GM06990 (cell line): Measurements from ENCODE around the gene TPRA1.

Source experiments
- DNase-seq: peaks from one replicate; pipeline ENCODE4 v3.0.0-alpha.2; 2011; ENCODE audit not compliant: insufficient read length; ENCODE audit errors: extremely low read depth
- H3K27me3 ChIP-seq: replicated peaks from 2 replicates; pipeline ENCODE4 v1.6.0; 2011; ENCODE audit warnings: low read length; ENCODE audit not compliant: control insufficient read depth, insufficient read depth
- H3K36me3 ChIP-seq: 2 replicates; pipeline ENCODE4 v1.5.1; 2011; ENCODE audit warnings: low read length; ENCODE audit not compliant: control insufficient read depth, insufficient read depth
- H3K4me3 ChIP-seq: replicated peaks from 2 replicates; pipeline ENCODE4 v1.5.1; 2011; ENCODE audit warnings: low read depth, mild to moderate bottlenecking, control low read depth, low read length
- CTCF ChIP-seq: IDR thresholded peaks from 2 replicates; pipeline ENCODE4 v1.5.1; 2011; ENCODE audit warnings: low read length, control low read depth, mild to moderate bottlenecking, inconsistent platforms; ENCODE audit not compliant: insufficient read depth, poor library complexity, severe bottlenecking

The TPRA1 gene

DNA sequence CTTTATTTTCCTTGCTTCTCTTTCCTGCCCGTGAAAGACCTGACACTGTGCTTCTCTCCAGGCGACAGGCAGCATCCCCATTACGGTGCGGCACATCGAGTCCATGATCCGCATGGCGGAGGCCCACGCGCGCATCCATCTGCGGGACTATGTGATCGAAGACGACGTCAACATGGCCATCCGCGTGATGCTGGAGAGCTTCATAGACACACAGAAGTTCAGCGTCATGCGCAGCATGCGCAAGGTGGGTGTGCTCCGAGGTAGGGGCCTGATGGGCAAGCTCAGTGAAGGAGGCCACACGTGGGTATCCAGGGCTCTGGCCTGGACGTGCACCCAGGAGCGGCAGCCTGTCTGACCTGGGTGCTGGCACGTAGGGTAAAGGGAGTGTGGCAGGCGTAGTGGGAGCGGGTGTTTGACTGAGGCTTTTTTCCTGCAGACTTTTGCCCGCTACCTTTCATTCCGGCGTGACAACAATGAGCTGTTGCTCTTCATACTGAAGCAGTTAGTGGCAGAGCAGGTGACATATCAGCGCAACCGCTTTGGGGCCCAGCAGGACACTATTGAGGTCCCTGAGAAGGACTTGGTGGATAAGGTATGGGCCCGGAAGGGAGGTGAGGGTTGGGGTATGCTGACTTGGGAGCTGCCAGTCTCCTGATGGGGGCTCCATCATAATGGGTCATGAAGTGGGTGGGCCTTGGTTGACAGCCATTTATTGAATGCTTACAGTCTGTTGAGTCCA, 30.3 kb upstream of the TPRA1 start:
- Histone ChIP-seq H3K36me3 (peaks cover 40% of the 10 kb centered on the region), H3K27me3 (no peaks in the 10 kb centered on the region), H3K4me3 (no peak overlapping the region)
- no peak for DNase-seq
- no peak for TF ChIP-seq CTCF

DNA sequence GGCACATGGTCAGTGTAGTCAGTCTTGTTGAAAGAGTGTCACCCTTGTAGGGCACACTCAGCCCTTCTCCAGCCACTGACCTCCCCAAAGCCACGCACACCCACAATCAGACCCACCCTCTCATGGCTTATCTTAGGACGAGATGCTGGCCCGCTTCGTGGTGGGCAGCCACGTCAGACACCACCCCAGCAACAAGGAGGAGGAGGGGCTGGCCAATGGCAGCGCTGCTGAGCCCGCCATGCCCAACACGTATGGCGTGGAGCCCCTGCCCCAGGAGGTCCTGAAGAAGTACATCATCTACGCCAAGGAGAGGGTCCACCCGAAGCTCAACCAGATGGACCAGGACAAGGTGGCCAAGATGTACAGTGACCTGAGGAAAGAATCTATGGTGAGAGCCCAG, 28.4 kb upstream of the TPRA1 start:
- no peaks in the 10 kb centered on the region for H3K27me3 ChIP-seq
- no peak for TF ChIP-seq CTCF
- H3K4me3 ChIP-seq, result no peak overlapping the region
- DNase-seq, result no peak
- peaks cover 50% of the 10 kb centered on the region for H3K36me3 ChIP-seq

DNA sequence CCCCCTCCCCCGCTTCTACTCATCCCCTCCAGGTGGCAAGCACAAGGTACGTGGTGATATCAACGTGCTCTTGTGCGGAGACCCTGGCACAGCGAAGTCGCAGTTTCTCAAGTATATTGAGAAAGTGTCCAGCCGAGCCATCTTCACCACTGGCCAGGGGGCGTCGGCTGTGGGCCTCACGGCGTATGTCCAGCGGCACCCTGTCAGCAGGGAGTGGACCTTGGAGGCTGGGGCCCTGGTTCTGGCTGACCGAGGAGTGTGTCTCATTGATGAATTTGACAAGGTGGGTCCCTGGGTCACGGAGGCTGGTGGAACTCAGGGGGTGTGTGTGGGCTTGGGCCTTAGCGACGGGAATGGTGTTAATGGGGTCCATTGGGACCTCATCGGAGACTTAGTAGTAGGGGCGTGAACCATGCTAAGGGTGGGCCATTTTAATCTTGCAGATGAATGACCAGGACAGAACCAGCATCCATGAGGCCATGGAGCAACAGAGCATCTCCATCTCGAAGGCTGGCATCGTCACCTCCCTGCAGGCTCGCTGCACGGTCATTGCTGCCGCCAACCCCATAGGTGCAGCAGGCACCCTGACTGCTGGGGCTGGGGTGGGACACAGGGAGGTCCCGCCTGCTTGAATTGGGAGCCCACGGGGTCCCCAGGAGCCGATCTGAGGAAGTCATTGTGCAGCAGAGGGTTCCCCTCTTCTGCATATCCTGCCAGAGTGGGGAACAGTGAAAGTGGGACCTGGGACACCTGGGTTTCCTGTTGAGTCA, 26.5 kb upstream of the TPRA1 start:
- no peak for TF ChIP-seq CTCF
- DNase-seq, result no peak
- Histone ChIP-seq H3K36me3 (peaks cover 57% of the 10 kb centered on the region), H3K27me3 (no peaks in the 10 kb centered on the region), H3K4me3 (no peak overlapping the region)

- no peaks in the 10 kb centered on the region for H3K27me3 ChIP-seq
- H3K4me3 ChIP-seq, result no peak overlapping the region
- no peak for TF ChIP-seq CTCF
- peaks cover 48% of the 10 kb centered on the region for H3K36me3 ChIP-seq
- DNase-seq, result no peak
Observed at GRCh38 chr3:127615631-127616305, 25.2 kb upstream of the TPRA1 start.

- Histone ChIP-seq H3K4me3 (no peak overlapping the region), H3K27me3 (no peaks in the 10 kb centered on the region), H3K36me3 (peaks cover 48% of the 10 kb centered on the region)
- no peak for TF ChIP-seq CTCF
- no peak for DNase-seq
Observed at GRCh38 chr3:127614928-127615589, 24.5 kb upstream of the TPRA1 start.
